GM12878 (cell line): Measurements from ENCODE around the gene CCM2.

Source experiments
- CEBPB ChIP-seq, 2 experiments: fragments of 150-350 bp in 1 of 2; IDR thresholded peaks; 2 replicates each; pipeline ENCODE4 v1.6.1; 2012 to 2014; ENCODE audit warnings: low read depth in 2 of 2, low read length in 2 of 2, borderline replicate concordance in 1 of 2, inconsistent platforms in 1 of 2
- EZH2 ChIP-seq: IDR thresholded peaks from 2 replicates; pipeline ENCODE4 v1.6.1; 2012; ENCODE audit warnings: low read depth, mild to moderate bottlenecking, control low read depth, inconsistent platforms, low read length, borderline replicate concordance; ENCODE audit not compliant: control insufficient read depth
- FOS ChIP-seq: IDR thresholded peaks from 3 replicates; pipeline ENCODE4 v1.6.1; 2011; ENCODE audit warnings: borderline replicate concordance; ENCODE audit not compliant: insufficient read length; ENCODE audit errors: extremely low read depth
- FOXM1 ChIP-seq: IDR thresholded peaks from 2 replicates; pipeline ENCODE4 v1.6.1; 2012; ENCODE audit warnings: low read depth, mild to moderate bottlenecking, inconsistent platforms, low read length, moderate library complexity
- MXI1 ChIP-seq: fragments of 150-350 bp; IDR thresholded peaks from 2 replicates; pipeline ENCODE4 v1.6.1; 2011; ENCODE audit warnings: low read depth, mild to moderate bottlenecking, inconsistent platforms, low read length, improper control_type of control experiment
- NFIC ChIP-seq: IDR thresholded peaks from 2 replicates; pipeline ENCODE4 v1.6.1; 2012; ENCODE audit warnings: low read depth, mild to moderate bottlenecking, inconsistent platforms, low read length, moderate library complexity
- PML ChIP-seq: IDR thresholded peaks from 2 replicates; pipeline ENCODE4 v1.6.1; 2012; ENCODE audit warnings: low read length, inconsistent platforms
- TF ChIP-seq, protein P1 (sequence below), 3 experiments: IDR thresholded peaks in 2 of 3; conservative IDR thresholded peaks in 1 of 3; 2 replicates each; pipeline ENCODE4 v1.5.1; 2011; ENCODE audit warnings: low read depth in 3 of 3, low read length in 3 of 3, mild to moderate bottlenecking in 3 of 3, control low read depth in 2 of 3, moderate library complexity in 2 of 3, inconsistent platforms in 1 of 3, mixed read lengths in 1 of 3; ENCODE audit not compliant: control insufficient read depth in 2 of 3, insufficient read depth in 1 of 3; ENCODE audit errors: extremely low read depth in 1 of 3

DNA sequence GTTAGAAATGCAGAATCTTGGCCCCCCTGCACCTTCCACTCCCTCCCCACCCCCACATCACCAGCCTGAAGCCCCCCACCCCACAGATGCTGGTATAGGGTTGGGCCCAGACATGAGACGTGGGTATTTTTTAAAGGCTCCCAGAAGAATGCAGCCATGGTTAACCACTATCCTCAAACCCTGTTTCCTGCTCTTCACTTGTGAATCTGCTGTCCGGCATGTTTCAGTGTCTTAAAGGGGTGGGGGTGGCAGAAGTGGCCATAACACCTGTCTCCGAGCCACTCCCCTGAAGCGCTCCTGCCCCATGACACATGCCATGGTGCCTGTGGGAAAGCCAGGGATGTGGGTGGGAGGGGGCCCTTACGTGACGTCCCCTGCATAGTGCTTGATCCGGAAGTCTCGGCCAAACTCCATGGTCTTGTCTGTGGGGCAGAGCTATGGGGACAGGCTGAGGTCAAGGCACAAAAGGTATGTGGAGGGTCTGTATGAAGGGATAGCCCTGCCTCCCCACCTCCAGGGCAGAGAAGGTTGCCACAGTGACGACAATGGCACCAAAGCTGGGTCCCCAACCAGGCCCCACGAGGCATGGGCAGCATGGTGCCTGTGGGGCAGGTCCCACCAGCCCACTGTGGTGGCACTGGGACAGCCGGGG lies 30.8 kb upstream of the CCM2 start:
- TF ChIP-seq PML (no peak), NFIC (no peak), FOS (no peak), EZH2 (no peak), MXI1 (no peak), FOXM1 (no peak), CEBPB (IDR thresholded peaks at IDR 0.05; ENCODE audit: borderline replicate concordance in 1 of 2, low read depth in 2 of 2, low read length in 2 of 2) (no peak)
- TF ChIP-seq, protein P1, sequence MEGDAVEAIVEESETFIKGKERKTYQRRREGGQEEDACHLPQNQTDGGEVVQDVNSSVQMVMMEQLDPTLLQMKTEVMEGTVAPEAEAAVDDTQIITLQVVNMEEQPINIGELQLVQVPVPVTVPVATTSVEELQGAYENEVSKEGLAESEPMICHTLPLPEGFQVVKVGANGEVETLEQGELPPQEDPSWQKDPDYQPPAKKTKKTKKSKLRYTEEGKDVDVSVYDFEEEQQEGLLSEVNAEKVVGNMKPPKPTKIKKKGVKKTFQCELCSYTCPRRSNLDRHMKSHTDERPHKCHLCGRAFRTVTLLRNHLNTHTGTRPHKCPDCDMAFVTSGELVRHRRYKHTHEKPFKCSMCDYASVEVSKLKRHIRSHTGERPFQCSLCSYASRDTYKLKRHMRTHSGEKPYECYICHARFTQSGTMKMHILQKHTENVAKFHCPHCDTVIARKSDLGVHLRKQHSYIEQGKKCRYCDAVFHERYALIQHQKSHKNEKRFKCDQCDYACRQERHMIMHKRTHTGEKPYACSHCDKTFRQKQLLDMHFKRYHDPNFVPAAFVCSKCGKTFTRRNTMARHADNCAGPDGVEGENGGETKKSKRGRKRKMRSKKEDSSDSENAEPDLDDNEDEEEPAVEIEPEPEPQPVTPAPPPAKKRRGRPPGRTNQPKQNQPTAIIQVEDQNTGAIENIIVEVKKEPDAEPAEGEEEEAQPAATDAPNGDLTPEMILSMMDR (IDR thresholded peaks at IDR 0.05 in 2 of 3, conservative IDR thresholded peaks at IDR 0.05 in 1 of 3; ENCODE audit: control insufficient read depth in 2 of 3, extremely low read depth in 1 of 3, insufficient read depth in 1 of 3, low read depth in 3 of 3, low read length in 3 of 3) = no peak
